MCF 10A (cell line): ENCODE results near the gene SLC22A23. TPM values are rescaled to one million over a fixed set of nuclear protein-coding genes. Genes with fewer than 3 reads are reported as not detected.

Experiments used
- BruUV-seq: library from RNA; stranded (reverse); fragments of 400-500 nt; replicated peaks from 2 replicates; lab custom pipeline; 2021; lab: Mats Ljungman, UMichigan
- CTCF ChIA-PET: fragments of 300-600 bp; sonication (Branson Sonifier 250); formaldehyde crosslinking; extraction: SDS; loops from one replicate; lab custom pipeline; 2021; ENCODE audit warnings: antibody characterized with exemption, inconsistent platforms; lab: Yijun Ruan, JAX
- POLR2A ChIA-PET: fragments of 300-600, 350-650 bp; sonication (Branson Sonifier 250); formaldehyde crosslinking; extraction: SDS; loops from one replicate; lab custom pipeline; 2020; ENCODE audit warnings: antibody characterized with exemption, inconsistent platforms; lab: Yijun Ruan, JAX
- DNase-seq: peaks from one replicate; pipeline ENCODE4 v3.0.0-alpha.2; 2018; ENCODE audit not compliant: unreplicated experiment
- H3K27ac Mint-ChIP-seq: one replicate; pipeline ENCODE4 v1.8.0; 2022; ENCODE audit warnings: mild to moderate bottlenecking, low read depth, mixed read lengths; ENCODE audit not compliant: unreplicated experiment
- H3K27me3 Mint-ChIP-seq: one replicate; pipeline ENCODE4 v1.8.0; 2022; ENCODE audit warnings: mixed read lengths; ENCODE audit not compliant: insufficient read depth, unreplicated experiment
- H3K36me3 Mint-ChIP-seq: one replicate; pipeline ENCODE4 v1.8.0; 2022; ENCODE audit warnings: mild to moderate bottlenecking, moderate library complexity, mixed read lengths; ENCODE audit not compliant: insufficient read depth, unreplicated experiment
- H3K4me1 Mint-ChIP-seq: one replicate; pipeline ENCODE4 v1.8.0; 2022; ENCODE audit warnings: mixed read lengths; ENCODE audit not compliant: insufficient read depth, unreplicated experiment
- H3K4me3 Mint-ChIP-seq: one replicate; pipeline ENCODE4 v1.8.0; 2022; ENCODE audit warnings: mild to moderate bottlenecking, moderate library complexity, mixed read lengths; ENCODE audit not compliant: unreplicated experiment
- H3K9me3 Mint-ChIP-seq: one replicate; pipeline ENCODE4 v1.8.0; 2022; ENCODE audit warnings: mixed read lengths; ENCODE audit not compliant: unreplicated experiment
- CTCF ChIP-seq: fragments of 200-600 bp; IDR thresholded peaks from one replicate; pipeline ENCODE4 v1.8.0; 2022; ENCODE audit warnings: antibody characterized with exemption, mild to moderate bottlenecking; ENCODE audit not compliant: unreplicated experiment
- intact Hi-C: fragments of 100-400 bp; cut with micrococcal nuclease; formaldehyde crosslinking; loops from 2 replicates; pipeline ENCODE4 v1.14.1; 2022
- total RNA-seq: library from RNA; stranded (reverse); gene quantifications from 2 replicates; pipeline ENCODE4 v1.2.3, GENCODE V29; 2022

SLC22A23 gene
- total RNA-seq, 1 experiment from 2014 or later, result 11.9 TPM

- H3K4me1 Mint-ChIP-seq, result peaks cover 9% of the 10 kb centered on the region
- H3K36me3 Mint-ChIP-seq, result peaks cover 5% of the 10 kb centered on the region
- no peak for TF ChIP-seq CTCF
- H3K27ac Mint-ChIP-seq, result no peak overlapping the region
- no peak overlapping the region for H3K4me3 Mint-ChIP-seq
- ChIA-PET CTCF (interaction anchor here (0.7 kb wide), 1 partner anchor 22 kb away, joined by 3 read pairs; no protein-coding TSS in a partner anchor), POLR2A (no interaction called here)
- no TSS peak for BruUV-seq
- no peak for DNase-seq
- intact Hi-C loops, result no loop called here
- H3K9me3 Mint-ChIP-seq, result no peaks in the 10 kb centered on the region
- no peaks in the 10 kb centered on the region for H3K27me3 Mint-ChIP-seq
Observed at GRCh38 chr6:3308106-3308505, 148.7 kb downstream of the SLC22A23 start.

- H3K9me3 Mint-ChIP-seq, result no peaks in the 10 kb centered on the region
- no peak for TF ChIP-seq CTCF
- ChIA-PET POLR2A (no interaction called here), CTCF (no interaction called here)
- no peak for DNase-seq
- no peak overlapping the region for H3K4me3 Mint-ChIP-seq
- intact Hi-C loops, result no loop called here
- peaks cover 9% of the 10 kb centered on the region for H3K4me1 Mint-ChIP-seq
- no TSS peak for BruUV-seq
- no peak overlapping the region for H3K27ac Mint-ChIP-seq
- no peaks in the 10 kb centered on the region for H3K27me3 Mint-ChIP-seq
- H3K36me3 Mint-ChIP-seq, result peaks cover 5% of the 10 kb centered on the region
Observed at GRCh38 chr6:3307436-3307835, 149.4 kb downstream of the SLC22A23 start.

GRCh38 chr6:3306848-3307247 lies 150.0 kb downstream of the SLC22A23 start:
- Mint-ChIP-seq H3K9me3 (no peaks in the 10 kb centered on the region), H3K4me1 (peaks cover 9% of the 10 kb centered on the region), H3K27me3 (no peaks in the 10 kb centered on the region), H3K4me3 (no peak overlapping the region), H3K36me3 (peaks cover 5% of the 10 kb centered on the region), H3K27ac (no peak overlapping the region)
- intact Hi-C loops, result no loop called here
- DNase-seq, result no peak
- ChIA-PET CTCF (no interaction called here), POLR2A (no interaction called here)
- TF ChIP-seq CTCF, result no peak
- no TSS peak for BruUV-seq

- Mint-ChIP-seq H3K27me3 (no peaks in the 10 kb centered on the region), H3K27ac (no peak overlapping the region), H3K9me3 (no peaks in the 10 kb centered on the region), H3K36me3 (peaks cover 2% of the 10 kb centered on the region), H3K4me1 (peaks cover 7% of the 10 kb centered on the region), H3K4me3 (no peak overlapping the region)
- ChIA-PET POLR2A (interaction anchor here (0.7 kb wide), 1 partner anchor 131 kb away, joined by 5 read pairs; no protein-coding TSS in a partner anchor), CTCF (interaction anchor here (0.6 to 0.7 kb wide), 3 partner anchors 49 to 230 kb away, joined by 3 to 5 read pairs (median 3); no protein-coding TSS in a partner anchor)
- no peak for TF ChIP-seq CTCF
- no peak for DNase-seq
- BruUV-seq, result no TSS peak
- intact Hi-C loops, result no loop called here
Observed at GRCh38 chr6:3305831-3306230, 151.0 kb downstream of the SLC22A23 start.
